GM10248 (cell line): ENCODE measurements around the gene SH3GL2.

ENCODE experiments used
- CTCF ChIA-PET: fragments of 300-600 bp; sonication (Branson Sonifier 250); formaldehyde crosslinking; extraction: SDS; loops from one replicate; lab custom pipeline; 2021; ENCODE audit warnings: antibody characterized with exemption; lab: Yijun Ruan, JAX
- POLR2A ChIA-PET: fragments of 350-650 bp; sonication (Branson Sonifier 250); formaldehyde crosslinking; extraction: SDS; loops from one replicate; lab custom pipeline; 2020; ENCODE audit warnings: antibody characterized with exemption; lab: Yijun Ruan, JAX
- DNase-seq: peaks from one replicate; pipeline ENCODE4 v3.0.0; 2012; ENCODE audit errors: extremely low spot score
- TF ChIP-seq, protein P1 (sequence below): IDR thresholded peaks from 2 replicates; pipeline ENCODE4 v1.5.1; 2012; ENCODE audit warnings: mild to moderate bottlenecking, low read depth; ENCODE audit errors: extremely low read depth, missing control alignments, control extremely low read depth

Gene SH3GL2

DNA sequence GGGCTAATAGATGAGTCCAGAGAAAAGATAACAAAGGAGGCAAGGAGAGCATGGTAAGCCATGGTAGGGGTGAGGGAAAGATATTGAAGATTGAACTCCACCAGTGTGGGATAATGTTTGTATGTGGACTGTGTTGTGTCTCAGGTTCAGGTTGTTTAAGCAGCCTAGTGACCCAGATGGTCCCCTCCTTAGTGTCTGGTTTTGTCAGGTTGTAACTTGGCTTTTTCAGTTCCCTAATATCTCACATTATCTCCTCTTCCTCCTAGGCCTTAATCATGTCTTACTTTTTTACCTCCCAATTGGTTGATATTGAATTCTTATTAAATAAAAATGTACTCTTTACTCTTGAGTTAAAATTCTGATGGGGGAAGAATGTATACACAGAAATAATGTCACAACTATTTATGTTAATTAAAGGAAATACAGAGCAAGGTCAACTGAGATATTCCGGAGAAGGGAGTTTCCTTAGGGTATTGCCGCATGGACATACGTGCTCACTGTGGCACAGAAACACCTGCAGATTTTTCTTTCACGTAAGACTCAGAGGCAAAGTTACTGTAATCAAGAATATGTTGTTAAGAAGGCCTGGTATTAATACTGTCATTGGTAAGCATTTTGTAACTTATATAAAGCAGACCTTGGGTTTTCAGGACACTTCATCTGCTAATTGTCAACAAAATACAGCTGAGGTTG, 23.4 kb upstream of the SH3GL2 start:
- CTCF ChIA-PET: no interaction called here
- no peak for DNase-seq
- POLR2A ChIA-PET: interaction anchor here (0.6 kb wide), 1 partner anchor 1493 kb away, joined by 5 read pairs; no protein-coding TSS in a partner anchor
- TF ChIP-seq, protein P1, sequence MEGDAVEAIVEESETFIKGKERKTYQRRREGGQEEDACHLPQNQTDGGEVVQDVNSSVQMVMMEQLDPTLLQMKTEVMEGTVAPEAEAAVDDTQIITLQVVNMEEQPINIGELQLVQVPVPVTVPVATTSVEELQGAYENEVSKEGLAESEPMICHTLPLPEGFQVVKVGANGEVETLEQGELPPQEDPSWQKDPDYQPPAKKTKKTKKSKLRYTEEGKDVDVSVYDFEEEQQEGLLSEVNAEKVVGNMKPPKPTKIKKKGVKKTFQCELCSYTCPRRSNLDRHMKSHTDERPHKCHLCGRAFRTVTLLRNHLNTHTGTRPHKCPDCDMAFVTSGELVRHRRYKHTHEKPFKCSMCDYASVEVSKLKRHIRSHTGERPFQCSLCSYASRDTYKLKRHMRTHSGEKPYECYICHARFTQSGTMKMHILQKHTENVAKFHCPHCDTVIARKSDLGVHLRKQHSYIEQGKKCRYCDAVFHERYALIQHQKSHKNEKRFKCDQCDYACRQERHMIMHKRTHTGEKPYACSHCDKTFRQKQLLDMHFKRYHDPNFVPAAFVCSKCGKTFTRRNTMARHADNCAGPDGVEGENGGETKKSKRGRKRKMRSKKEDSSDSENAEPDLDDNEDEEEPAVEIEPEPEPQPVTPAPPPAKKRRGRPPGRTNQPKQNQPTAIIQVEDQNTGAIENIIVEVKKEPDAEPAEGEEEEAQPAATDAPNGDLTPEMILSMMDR: no peak

DNA sequence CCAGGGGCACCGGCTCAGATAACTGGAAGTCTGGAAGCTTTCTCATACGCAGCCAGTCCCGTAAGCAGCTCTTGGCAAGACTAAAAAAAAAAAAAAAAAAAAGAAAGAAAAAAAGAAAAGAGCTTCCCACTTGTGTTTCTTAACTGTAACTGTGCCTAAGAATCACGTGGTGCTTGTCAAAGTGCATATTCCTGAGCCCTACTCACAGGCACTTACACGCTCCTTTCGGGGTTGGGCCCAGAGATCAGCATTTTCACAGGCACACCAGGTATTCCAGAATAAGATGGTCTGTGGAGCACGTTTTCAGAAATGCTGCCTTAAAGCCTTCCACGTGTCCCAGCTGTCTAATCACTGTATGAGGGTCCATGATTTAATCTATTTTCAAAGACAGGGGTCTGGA, 22.6 kb upstream of the SH3GL2 start:
- no peak for DNase-seq
- ChIA-PET CTCF (no interaction called here), POLR2A (interaction anchor here (0.6 kb wide), 1 partner anchor 1493 kb away, joined by 5 read pairs; no protein-coding TSS in a partner anchor)
- TF ChIP-seq, protein P1: no peak

DNA sequence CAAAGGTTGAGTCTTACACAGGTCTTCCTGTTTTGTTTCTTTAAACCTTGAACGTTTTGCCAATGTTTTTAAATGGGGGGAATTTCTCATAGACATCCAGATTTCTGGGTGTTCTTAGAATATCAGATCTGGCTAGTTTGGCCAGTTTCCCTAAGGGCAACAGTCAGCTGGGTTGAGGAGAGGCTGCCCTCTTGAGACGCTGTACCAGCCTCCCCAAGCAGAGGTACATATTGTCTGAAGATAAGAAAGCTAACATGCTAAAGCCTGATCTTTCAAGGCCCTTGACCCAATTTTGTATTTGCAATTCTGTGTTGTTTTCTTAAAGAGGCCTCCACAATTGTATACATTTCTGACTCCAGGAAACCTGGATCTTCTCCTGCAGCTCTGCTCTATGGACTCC, 21.9 kb upstream of the SH3GL2 start:
- CTCF ChIA-PET: no interaction called here
- POLR2A ChIA-PET: no interaction called here

DNA sequence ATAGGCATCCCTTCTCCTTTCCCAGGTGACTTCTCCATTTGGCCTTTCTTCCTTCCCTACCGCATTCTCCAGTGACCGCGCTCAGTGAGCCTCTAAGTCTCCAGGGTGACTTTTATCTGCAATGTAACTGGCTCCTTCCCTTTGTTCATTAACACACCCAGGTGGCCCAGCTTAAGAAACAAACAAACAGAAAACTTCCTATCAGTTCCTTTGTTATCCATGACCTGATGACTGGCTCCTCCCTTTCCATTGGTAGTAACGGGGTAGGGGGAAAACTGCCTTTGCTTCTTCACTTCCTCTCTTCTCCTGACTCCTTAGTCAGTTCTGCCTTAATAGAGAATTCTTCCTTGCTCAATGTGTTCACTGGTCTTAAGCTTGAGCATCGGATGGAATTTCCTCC, 7.0 kb upstream of the SH3GL2 start:
- DNase-seq: no peak
- POLR2A ChIA-PET: no interaction called here
- CTCF ChIA-PET: interaction anchor here (0.9 kb wide), 1 partner anchor 37 kb away, joined by 3 read pairs; no protein-coding TSS in a partner anchor
- TF ChIP-seq, protein P1: no peak

More for the DNA sequence above, 21.9 kb upstream of the SH3GL2 start:
- TF ChIP-seq, protein P1: no peak
- DNase-seq: no peak

DNA sequence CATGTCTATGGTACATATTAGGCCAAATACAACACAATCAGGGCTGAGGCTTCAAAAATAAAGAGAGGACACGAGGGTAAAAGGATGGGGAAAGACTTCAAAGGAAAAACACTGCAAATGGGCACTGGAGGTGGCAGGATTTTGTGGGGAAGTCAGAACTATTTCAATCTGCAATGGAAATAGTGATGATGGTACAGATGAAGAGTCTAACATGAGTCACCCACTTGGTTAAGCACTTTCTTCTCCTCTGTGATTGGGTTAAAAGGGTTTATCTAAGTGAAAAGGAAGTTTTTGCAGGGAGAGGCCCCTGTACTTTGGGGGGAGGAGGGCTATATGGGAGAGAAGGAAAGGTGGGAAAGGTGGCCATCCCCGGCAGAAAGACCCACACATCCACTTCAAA, 4.5 kb upstream of the SH3GL2 start:
- DNase-seq: no peak
- POLR2A ChIA-PET: no interaction called here

DNA sequence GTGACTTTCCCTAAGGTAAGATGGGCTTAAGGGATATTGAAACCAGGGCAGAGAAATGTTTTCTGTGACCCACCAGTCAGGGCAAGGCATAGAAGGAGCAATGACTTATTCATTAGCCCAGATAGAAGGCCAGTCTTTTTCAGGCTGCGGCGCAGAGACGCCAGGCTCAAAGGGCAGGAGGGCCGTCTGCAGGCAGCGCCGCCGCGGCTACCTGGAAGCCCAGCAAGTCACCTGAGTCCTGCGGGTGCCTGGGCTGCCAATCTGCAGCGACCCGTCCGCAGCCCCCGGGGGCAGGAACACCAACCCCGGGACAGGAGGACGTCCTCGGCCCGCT, 322 bp upstream of the SH3GL2 start:
- TF ChIP-seq, protein P1: no peak
- POLR2A ChIA-PET: no interaction called here
- DNase-seq: no peak
- CTCF ChIA-PET: no interaction called here

More for the DNA sequence above, 4.5 kb upstream of the SH3GL2 start:
- TF ChIP-seq, protein P1: no peak
- CTCF ChIA-PET: no interaction called here
